OCI-LY7 (cell line): ENCODE measurements around the gene HMGN2. TPM values are rescaled to one million over a fixed set of nuclear protein-coding genes. Genes with fewer than 3 reads are reported as not detected.

Experiments used
- BruUV-seq: library from RNA; stranded (reverse); fragments of 400-500 nt; replicated peaks from 2 replicates; lab custom pipeline; 2021; lab: Mats Ljungman, UMichigan
- CTCF ChIA-PET: fragments of 300-600 bp; sonication (Branson Sonifier 250); formaldehyde crosslinking; loops from one replicate; lab custom pipeline; 2022; ENCODE audit warnings: antibody characterized with exemption; ENCODE audit not compliant: unreplicated experiment; lab: Charles Lee
- POLR2A ChIA-PET: fragments of 300-600 bp; sonication (Branson Sonifier 250); formaldehyde crosslinking; loops from one replicate; lab custom pipeline; 2022; ENCODE audit warnings: antibody characterized with exemption; lab: Charles Lee
- DNase-seq: peaks from one replicate; pipeline ENCODE4 v3.0.0-alpha.2; 2015; ENCODE audit warnings: low spot score
- H2AFZ ChIP-seq: fragments of 200-600 bp; sonication (generic), shearing (Covaris generic); 2 replicates; pipeline ENCODE4 v1.6.1; 2014; ENCODE audit warnings: mild to moderate bottlenecking, antibody characterized with exemption, low read length, moderate library complexity
- H3K27ac ChIP-seq: fragments of 200-600 bp; sonication (generic); 2 replicates; pipeline ENCODE4 v1.5.1; 2014; ENCODE audit warnings: mixed run types, low read depth, mild to moderate bottlenecking, moderate library complexity, low read length, inconsistent platforms; ENCODE audit not compliant: poor library complexity, severe bottlenecking
- H3K36me3 ChIP-seq: fragments of 200-600 bp; sonication (generic); 2 replicates; pipeline ENCODE4 v1.6.1; 2014; ENCODE audit warnings: mild to moderate bottlenecking, antibody characterized with exemption, low read length, moderate library complexity, mixed read lengths; ENCODE audit not compliant: insufficient read depth
- H3K4me1 ChIP-seq: fragments of 200-600 bp; sonication (generic); 2 replicates; pipeline ENCODE4 v1.5.1; 2014; ENCODE audit warnings: mild to moderate bottlenecking, low read length; ENCODE audit not compliant: insufficient read depth, poor library complexity, severe bottlenecking
- H3K4me2 ChIP-seq: fragments of 200-600 bp; sonication (generic); 2 replicates; pipeline ENCODE4 v1.6.1; 2014; ENCODE audit warnings: mild to moderate bottlenecking, low read length
- H3K4me3 ChIP-seq: fragments of 200-600 bp; sonication (generic); 2 replicates; pipeline ENCODE4 v1.5.1; 2014; ENCODE audit warnings: mild to moderate bottlenecking, low read depth, low read length; ENCODE audit not compliant: poor library complexity, severe bottlenecking
- H3K79me2 ChIP-seq: fragments of 200-600 bp; sonication (generic); 2 replicates; pipeline ENCODE4 v1.6.1; 2016; ENCODE audit warnings: low read depth, mild to moderate bottlenecking, low read length, moderate library complexity, mixed read lengths; ENCODE audit not compliant: insufficient read depth
- H3K9me2 ChIP-seq: fragments of 200-600 bp; sonication (generic); 2 replicates; pipeline ENCODE4 v1.6.1; 2016; ENCODE audit warnings: mild to moderate bottlenecking, low read length, mixed read lengths; ENCODE audit not compliant: insufficient read depth
- H3K9me3 ChIP-seq: fragments of 200-600 bp; sonication (generic); 2 replicates; pipeline ENCODE4 v1.6.1; 2014; ENCODE audit warnings: mild to moderate bottlenecking, mixed run types, low read length, mixed read lengths
- H4K20me1 ChIP-seq: fragments of 200-600 bp; sonication (generic); 2 replicates; pipeline ENCODE4 v1.6.1; 2014; ENCODE audit warnings: mild to moderate bottlenecking, antibody characterized with exemption, low read length, moderate library complexity, mixed read lengths; ENCODE audit not compliant: insufficient read depth
- CTCF ChIP-seq: fragments of 200-600 bp; sonication (generic); conservative IDR thresholded peaks from 2 replicates; pipeline ENCODE4 v1.5.1; 2014; ENCODE audit warnings: mild to moderate bottlenecking, antibody characterized with exemption, low read length, moderate library complexity, mixed read lengths
- EZH2phosphoT487 ChIP-seq: fragments of 200-600 bp; sonication (generic); IDR thresholded peaks from 2 replicates; pipeline ENCODE4 v1.6.1; 2018; ENCODE audit warnings: low read depth, borderline replicate concordance, mild to moderate bottlenecking, mixed run types, antibody characterized with exemption, low read length, moderate library complexity, mixed read lengths
- intact Hi-C: fragments of 100-400 bp; cut with micrococcal nuclease; formaldehyde crosslinking; loops from one replicate; pipeline ENCODE4 v1.10.0; 2022; ENCODE audit not compliant: unreplicated experiment
- total RNA-seq, 2 experiments: library from RNA; depleted of rRNA in 1 of 2; stranded (reverse); fragments of >200 nt in 1 of 2; shearing (Covaris generic) in 1 of 2; gene quantifications; 2 replicates each; pipeline ENCODE4 v1.2.3, GENCODE V29; 2014 to 2022

The HMGN2 gene
- total RNA-seq, 2 experiments from 2014 or later = 649 to 1,017 TPM

GRCh38 chr1:26477446-26478152, 5.4 kb downstream of the HMGN2 start:
- DNase-seq = peak; percentile 38
- H3K79me2 ChIP-seq = peaks cover 20% of the 10 kb centered on the region
- POLR2A ChIA-PET = no interaction called here
- CTCF ChIA-PET = no interaction called here
- BruUV-seq = no TSS peak
- intact Hi-C loops = no loop called here
- no peaks in the 10 kb centered on the region for H3K9me3 ChIP-seq
- peaks cover 39% of the 10 kb centered on the region for H3K4me1 ChIP-seq
- no peak overlapping the region for H2AFZ ChIP-seq
- H4K20me1 ChIP-seq = peaks cover 18% of the 10 kb centered on the region
- H3K4me2 ChIP-seq = 0 out of 2 replicates have a peak overlapping the region, but pooled peaks have one; percentile 11
- no peaks in the 10 kb centered on the region for H3K9me2 ChIP-seq
- no peak for TF ChIP-seq EZH2phosphoT487
- no peak for TF ChIP-seq CTCF
- H3K27ac ChIP-seq = peak overlapping the region; percentile 45
- peaks cover 44% of the 10 kb centered on the region for H3K36me3 ChIP-seq
- no peak overlapping the region for H3K4me3 ChIP-seq

DNA sequence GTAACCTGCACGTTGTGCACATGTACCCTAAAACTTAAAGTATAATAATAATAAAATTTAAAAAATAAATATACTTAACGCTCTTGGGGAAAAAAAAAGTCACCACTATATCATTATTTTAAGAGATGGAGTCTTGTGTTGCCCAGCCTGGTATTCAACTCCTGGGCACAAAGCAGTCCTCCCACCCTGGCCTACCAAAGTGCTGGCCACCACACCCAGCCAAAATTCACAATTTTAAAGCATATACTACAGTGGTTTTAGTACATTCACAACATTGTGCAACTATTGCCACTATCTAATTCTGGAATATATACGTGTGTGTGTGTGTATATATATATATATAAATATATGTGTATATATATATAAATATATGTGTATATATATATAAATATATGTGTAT, 5.9 kb downstream of the HMGN2 start:
- Histone ChIP-seq H3K9me2 (no peaks in the 10 kb centered on the region), H4K20me1 (peaks cover 18% of the 10 kb centered on the region), H3K36me3 (peaks cover 41% of the 10 kb centered on the region), H3K4me3 (no peak overlapping the region), H3K27ac (no peak overlapping the region), H2AFZ (no peak overlapping the region), H3K9me3 (no peaks in the 10 kb centered on the region), H3K4me1 (peaks cover 39% of the 10 kb centered on the region), H3K79me2 (peaks cover 17% of the 10 kb centered on the region), H3K4me2 (no peak overlapping the region)
- TF ChIP-seq CTCF (no peak), EZH2phosphoT487 (no peak)
- BruUV-seq = no TSS peak
- intact Hi-C loops = no loop called here
- CTCF ChIA-PET = no interaction called here
- DNase-seq = no peak
- POLR2A ChIA-PET = no interaction called here

GRCh38 chr1:26478988-26479387, 6.7 kb downstream of the HMGN2 start:
- POLR2A ChIA-PET = interaction anchor here (0.7 kb wide), 1 partner anchor 1891 kb away, joined by 3 read pairs; no protein-coding TSS in a partner anchor
- no TSS peak for BruUV-seq
- Histone ChIP-seq H3K9me2 (no peaks in the 10 kb centered on the region), H2AFZ (no peak overlapping the region), H3K27ac (no peak overlapping the region), H3K79me2 (peaks cover 9% of the 10 kb centered on the region), H3K9me3 (no peaks in the 10 kb centered on the region), H4K20me1 (peaks cover 9% of the 10 kb centered on the region), H3K4me2 (no peak overlapping the region), H3K4me3 (no peak overlapping the region), H3K36me3 (peaks cover 33% of the 10 kb centered on the region), H3K4me1 (peaks cover 32% of the 10 kb centered on the region)
- intact Hi-C loops = no loop called here
- CTCF ChIA-PET = no interaction called here
- no peak for TF ChIP-seq CTCF
- TF ChIP-seq EZH2phosphoT487 = no peak
- DNase-seq = no peak
